Activated naive CD8-positive, alpha-beta T cell treated with anti-CD3 and anti-CD28 coated beads for 36 hours (primary cell): ENCODE results near the gene RARA. TPM values are rescaled to one million over a fixed set of nuclear protein-coding genes. Genes with fewer than 3 reads are reported as not detected.

Experiments used
- DNase-seq: peaks from one replicate; pipeline ENCODE4 v3.0.0; 2021
- H3K27ac Mint-ChIP-seq: one replicate; pipeline ENCODE4 v1.8.0; 2022; ENCODE audit warnings: mild to moderate bottlenecking, moderate library complexity, mixed read lengths
- H3K27me3 Mint-ChIP-seq: one replicate; pipeline ENCODE4 v1.8.0; 2022; ENCODE audit warnings: mild to moderate bottlenecking, mixed read lengths
- H3K36me3 Mint-ChIP-seq: one replicate; pipeline ENCODE4 v1.8.0; 2021; ENCODE audit warnings: mild to moderate bottlenecking, mixed read lengths
- H3K4me1 Mint-ChIP-seq: one replicate; pipeline ENCODE4 v1.8.0; 2021; ENCODE audit warnings: mixed read lengths
- H3K4me3 Mint-ChIP-seq: one replicate; pipeline ENCODE4 v1.8.0; 2022; ENCODE audit warnings: mild to moderate bottlenecking, moderate library complexity, mixed read lengths
- H3K9me3 Mint-ChIP-seq: one replicate; pipeline ENCODE4 v1.8.0; 2022; ENCODE audit warnings: mixed read lengths
- total RNA-seq, 2 experiments: library from RNA; stranded (reverse); gene quantifications; one replicate each; pipeline ENCODE4 v1.2.3, GENCODE V29; 2021

The RARA gene
- total RNA-seq, 2 experiments from 2014 or later = 31.2 to 33.3 TPM

DNA sequence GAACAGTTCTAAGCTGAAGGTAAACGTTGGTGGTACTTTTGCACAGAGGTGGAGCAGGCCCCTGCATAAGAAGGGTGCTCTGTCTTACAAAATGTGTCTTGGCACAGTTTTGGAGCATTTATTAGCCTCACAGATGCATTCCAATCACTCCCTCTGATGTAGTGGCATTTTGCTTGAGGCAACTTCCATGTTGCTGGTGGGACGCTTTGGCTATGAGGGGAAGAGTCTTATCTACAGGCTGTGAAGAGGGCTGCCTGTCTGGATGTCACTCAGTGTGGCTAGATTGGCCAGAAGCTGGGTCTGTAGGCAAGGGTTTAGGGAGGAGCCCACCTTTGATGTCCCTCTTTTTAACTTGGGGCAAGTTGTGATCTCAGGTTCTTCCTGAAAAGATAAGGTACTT is 2.6 kb upstream of the RARA start:
- Mint-ChIP-seq H3K4me3 (no peak overlapping the region), H3K27me3 (no peaks in the 10 kb centered on the region), H3K36me3 (peaks cover 28% of the 10 kb centered on the region), H3K9me3 (no peaks in the 10 kb centered on the region), H3K4me1 (peaks cover 48% of the 10 kb centered on the region), H3K27ac (peak overlapping the region; percentile 28)
- DNase-seq = no peak

DNA sequence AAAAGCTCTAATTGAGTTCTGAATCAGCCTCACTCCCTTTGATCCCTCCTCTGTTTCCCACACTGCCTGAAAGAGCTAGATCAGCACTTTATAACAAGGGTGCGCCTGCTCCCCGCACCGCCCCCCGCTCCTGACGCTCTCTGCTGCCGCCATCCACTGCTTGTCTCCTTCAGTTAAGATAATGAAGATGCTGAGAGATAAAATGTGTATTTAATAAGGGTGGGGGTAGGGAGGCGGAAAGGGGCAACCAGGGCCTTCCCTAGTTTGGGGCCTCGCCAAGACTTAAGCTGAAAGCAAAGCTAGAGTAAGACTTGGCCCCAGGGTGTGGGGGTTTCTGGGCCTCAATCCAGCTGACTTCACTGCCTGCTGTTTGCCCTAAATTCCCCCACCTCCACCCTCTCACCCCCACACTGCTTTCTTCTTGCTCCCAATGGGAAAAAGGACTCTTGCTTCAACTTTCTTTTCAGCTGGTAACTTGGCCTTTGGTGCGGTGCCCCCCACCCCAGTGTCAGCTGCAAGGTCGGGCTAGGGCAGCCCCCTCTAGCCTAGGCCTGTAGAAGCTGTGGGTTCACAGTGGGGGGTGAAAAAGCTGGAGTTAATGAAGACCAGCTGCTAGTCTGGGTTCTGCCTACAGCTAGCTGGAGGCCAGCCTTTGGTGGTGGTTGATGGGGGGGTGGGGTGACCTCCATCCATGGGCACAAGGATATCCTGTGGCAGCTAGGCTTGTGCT is 1.8 kb upstream of the RARA start:
- no peak for DNase-seq
- H3K4me1 Mint-ChIP-seq = peaks cover 54% of the 10 kb centered on the region
- H3K27me3 Mint-ChIP-seq = no peaks in the 10 kb centered on the region
- no peak overlapping the region for H3K4me3 Mint-ChIP-seq
- no peaks in the 10 kb centered on the region for H3K9me3 Mint-ChIP-seq
- H3K36me3 Mint-ChIP-seq = peaks cover 25% of the 10 kb centered on the region
- H3K27ac Mint-ChIP-seq = no peak overlapping the region

DNA sequence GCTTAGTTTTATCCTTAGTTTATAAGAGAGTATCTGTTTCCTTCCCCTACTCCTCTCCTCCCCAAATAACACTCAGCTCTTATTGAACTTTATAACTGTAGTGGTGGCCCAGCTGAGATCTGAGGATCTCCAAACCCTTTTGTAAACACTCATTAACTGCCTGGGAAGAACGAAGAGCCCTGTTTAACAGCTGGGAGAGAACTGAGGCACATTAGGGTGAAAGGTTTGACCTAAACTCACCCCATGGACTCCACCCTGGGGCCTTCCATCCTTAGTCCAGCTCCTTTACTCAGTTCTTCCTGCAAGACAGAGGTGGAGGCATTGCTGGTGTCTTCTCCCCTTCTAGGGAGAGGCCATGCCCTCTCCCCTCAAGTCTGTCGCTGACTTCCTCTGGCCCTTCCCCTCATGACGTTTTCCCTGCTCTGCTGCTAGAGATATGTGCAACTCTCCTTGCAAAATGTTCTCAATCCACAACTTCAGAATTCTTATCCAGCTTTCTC is 1.2 kb upstream of the RARA start:
- Mint-ChIP-seq H3K4me1 (peaks cover 54% of the 10 kb centered on the region), H3K27ac (no peak overlapping the region), H3K9me3 (no peaks in the 10 kb centered on the region), H3K4me3 (no peak overlapping the region), H3K27me3 (no peaks in the 10 kb centered on the region), H3K36me3 (peaks cover 22% of the 10 kb centered on the region)
- DNase-seq = no peak

DNA sequence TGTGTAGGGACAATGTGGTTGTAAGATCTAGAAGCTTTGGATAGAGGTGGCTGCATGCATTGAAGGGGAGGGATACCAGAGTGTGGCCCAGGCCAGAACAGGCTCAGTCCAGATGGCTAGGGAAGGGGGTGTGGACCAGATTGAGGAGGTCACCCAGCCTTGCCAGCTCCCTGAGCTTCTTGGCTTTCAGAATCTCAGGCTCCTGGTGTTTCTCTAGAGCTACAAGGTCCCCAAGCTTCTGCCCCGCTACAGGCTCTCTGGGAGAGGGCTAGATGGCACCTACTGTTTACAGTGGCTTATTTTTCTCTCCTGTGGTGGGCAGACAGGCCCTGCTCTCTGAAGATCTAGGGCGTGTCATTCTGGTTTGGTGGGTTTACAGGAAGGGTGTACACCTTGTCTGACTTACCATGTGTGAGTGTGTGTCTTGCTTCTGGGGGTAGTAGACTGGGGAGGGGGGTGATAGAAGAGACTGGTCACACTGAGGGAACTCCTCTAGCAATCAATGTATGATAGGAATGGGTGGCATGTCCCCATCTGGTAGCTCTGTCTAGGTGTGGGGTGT is 1.1 kb downstream of the RARA start:
- no peak overlapping the region for H3K27ac Mint-ChIP-seq
- no peak overlapping the region for H3K4me3 Mint-ChIP-seq
- no peaks in the 10 kb centered on the region for H3K27me3 Mint-ChIP-seq
- peaks cover 56% of the 10 kb centered on the region for H3K4me1 Mint-ChIP-seq
- peaks cover 4% of the 10 kb centered on the region for H3K36me3 Mint-ChIP-seq
- no peaks in the 10 kb centered on the region for H3K9me3 Mint-ChIP-seq
- DNase-seq = no peak

DNA sequence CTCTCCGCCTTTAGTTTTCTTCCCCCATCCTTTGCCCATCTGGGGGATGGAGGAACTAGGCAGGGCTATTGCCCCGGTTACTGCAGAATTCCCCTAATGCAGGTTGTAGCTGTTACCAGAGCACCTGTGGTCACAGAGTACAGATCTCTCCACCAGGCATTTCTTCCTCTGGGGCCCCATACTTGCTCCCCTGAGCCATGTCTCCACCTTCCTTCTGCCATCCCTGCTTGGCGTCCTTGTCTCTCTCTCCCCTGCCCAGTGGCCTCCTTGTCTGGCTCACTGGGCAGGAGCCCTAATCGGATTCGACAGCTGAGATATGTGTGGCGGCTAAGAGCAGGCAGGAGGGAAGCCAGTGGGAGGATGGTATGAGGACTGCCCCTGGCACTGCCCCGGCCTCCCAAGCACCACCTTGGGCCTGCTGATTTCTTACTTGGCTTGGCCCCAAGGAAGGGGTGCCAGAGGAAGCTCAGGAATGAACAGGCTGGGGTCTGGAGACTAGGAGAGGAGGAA is 2.0 kb downstream of the RARA start:
- no peak for DNase-seq
- Mint-ChIP-seq H3K9me3 (no peaks in the 10 kb centered on the region), H3K4me3 (no peak overlapping the region), H3K4me1 (peaks cover 59% of the 10 kb centered on the region), H3K27me3 (no peaks in the 10 kb centered on the region), H3K27ac (no peak overlapping the region), H3K36me3 (peaks cover 1% of the 10 kb centered on the region)

DNA sequence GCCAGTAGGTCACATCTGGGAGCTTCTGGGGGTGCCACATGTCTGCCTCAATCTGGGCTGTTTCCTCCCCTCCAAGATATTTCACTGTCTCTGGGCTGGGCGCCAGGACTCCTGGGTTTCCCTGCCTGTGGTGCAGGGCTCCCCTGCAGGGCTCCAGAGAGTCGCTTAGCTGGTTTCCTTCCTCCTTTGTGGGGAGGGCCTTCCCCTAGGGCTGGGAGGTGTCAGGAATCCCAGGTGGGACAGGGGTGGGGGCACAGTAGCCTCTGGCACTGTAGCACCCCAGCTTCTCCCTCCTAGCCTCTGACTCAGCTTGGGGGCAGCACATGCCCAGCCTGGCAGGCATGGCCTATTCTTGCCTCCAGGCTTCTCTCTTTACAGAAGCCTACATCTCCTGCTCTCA is 2.6 kb downstream of the RARA start:
- Mint-ChIP-seq H3K4me3 (no peak overlapping the region), H3K27ac (no peak overlapping the region), H3K4me1 (peaks cover 65% of the 10 kb centered on the region), H3K36me3 (peaks cover 1% of the 10 kb centered on the region), H3K9me3 (no peaks in the 10 kb centered on the region), H3K27me3 (no peaks in the 10 kb centered on the region)
- no peak for DNase-seq

DNA sequence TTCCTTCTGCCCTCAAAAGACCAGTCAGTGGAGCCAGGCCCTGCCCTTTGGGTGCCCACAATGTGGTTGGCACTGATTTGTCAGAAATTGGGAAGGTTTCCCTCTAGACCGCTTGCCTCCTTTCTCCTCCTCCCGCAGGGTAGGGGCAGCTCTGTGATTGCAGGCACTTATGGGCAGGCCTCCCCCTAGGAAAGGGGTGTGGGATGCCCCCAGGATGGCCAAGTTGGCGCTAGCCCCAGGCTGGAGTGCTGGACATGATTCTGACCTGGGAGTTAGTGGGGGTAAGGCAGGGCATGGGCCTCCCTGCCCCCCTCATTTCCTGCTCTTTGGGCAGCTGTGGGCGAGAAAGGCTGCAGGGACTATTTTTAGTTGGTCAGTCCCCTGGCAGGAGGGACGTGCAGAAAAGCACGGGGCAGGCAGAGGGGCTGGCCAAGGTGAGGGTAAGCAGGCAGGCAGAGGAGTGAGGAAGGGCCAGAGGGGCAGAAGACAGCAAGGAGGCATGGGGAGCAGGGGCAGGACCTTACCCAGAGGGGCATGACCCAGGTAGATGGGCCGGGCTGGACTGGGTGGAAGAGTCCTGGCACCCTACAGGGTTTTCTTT is 3.3 kb downstream of the RARA start:
- Mint-ChIP-seq H3K36me3 (peaks cover 1% of the 10 kb centered on the region), H3K4me1 (peaks cover 67% of the 10 kb centered on the region), H3K9me3 (no peaks in the 10 kb centered on the region), H3K4me3 (no peak overlapping the region), H3K27ac (no peak overlapping the region), H3K27me3 (no peaks in the 10 kb centered on the region)
- DNase-seq = no peak

DNA sequence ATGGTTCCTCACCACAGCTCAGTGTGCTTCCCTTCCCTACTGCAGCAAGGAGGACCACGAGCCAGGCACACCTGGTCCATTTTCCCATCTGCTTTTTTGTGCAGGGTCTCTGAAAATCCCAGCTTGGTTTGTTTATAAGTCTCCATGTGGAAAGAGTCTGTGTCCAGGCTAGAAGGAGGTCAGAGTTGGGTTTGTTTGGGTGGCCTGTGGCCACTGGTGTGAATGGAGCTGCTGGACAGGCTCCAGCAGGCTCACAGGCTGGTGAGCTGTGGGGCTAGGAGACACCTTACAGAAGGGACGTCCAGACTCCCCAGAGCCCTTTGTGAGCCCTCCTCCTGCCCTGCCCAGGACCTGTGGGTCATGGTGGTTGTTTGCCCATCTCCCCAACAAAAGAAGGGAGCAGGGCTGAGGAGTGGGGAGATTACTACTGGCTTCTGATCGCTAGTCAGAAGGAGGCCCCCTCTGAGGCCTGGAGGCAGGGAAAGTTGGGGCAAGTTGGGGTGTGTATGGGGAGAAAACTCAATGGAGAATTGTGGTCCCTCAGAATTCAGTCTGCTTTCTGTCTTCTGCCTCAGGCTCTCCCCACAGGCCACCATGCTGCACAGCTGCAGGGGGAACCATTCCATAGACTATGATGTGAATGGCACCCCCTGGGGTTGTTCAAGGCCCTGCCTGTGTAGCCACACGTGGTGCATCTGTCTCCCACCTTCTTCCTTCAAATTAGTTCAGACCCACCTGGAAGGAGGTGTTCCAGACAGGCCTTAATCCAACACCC is 4.1 kb downstream of the RARA start:
- Mint-ChIP-seq H3K9me3 (no peaks in the 10 kb centered on the region), H3K4me3 (no peak overlapping the region), H3K4me1 (peaks cover 73% of the 10 kb centered on the region), H3K36me3 (peaks cover 1% of the 10 kb centered on the region), H3K27ac (no peak overlapping the region), H3K27me3 (no peaks in the 10 kb centered on the region)
- no peak for DNase-seq

DNA sequence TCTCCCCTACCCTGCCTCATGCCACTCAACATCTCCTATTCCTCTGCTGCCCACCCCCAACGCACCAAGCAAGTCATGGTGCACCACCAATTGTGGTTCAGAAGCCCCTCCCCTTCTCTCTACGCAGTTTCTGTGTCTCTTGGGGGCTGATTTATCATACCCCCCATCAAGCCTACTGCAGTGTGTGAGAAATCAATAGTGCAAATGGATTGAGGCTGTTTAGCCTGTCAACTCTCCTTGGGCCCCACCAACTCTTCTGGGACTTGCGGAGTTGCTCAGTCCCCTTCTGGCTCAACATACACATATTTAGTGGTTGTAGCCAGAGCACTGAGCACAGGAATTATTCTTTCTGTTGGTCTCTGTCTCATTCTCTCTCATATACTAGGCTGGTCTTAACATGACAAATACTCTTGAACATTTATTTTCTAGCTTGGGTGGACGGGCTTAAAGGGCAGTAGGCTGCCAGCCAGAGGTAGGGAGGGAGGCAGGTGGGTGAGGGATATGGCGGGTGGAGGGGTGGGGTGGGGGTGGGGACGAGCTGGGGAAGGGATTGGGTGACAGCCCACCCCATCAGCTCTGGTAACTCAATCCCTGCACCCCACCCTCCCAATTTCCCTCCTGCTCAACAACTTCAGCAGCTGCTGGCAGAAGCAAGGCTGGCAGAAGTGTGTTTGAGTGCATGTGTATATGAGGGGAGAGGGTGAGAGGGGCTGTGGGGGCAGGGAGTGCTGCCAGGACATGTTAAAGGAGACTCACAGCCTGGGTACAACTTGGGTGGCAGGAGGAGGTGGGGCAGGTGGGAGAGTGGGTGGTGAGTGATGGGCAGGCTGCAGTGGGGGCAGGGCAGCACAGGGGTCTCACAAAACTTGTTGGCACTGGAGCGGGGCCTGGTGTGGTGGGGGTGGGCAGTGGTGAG is 4.9 kb downstream of the RARA start:
- Mint-ChIP-seq H3K36me3 (peaks cover 1% of the 10 kb centered on the region), H3K9me3 (no peaks in the 10 kb centered on the region), H3K4me3 (no peak overlapping the region), H3K27ac (no peak overlapping the region), H3K4me1 (peaks cover 74% of the 10 kb centered on the region), H3K27me3 (no peaks in the 10 kb centered on the region)
- no peak for DNase-seq

DNA sequence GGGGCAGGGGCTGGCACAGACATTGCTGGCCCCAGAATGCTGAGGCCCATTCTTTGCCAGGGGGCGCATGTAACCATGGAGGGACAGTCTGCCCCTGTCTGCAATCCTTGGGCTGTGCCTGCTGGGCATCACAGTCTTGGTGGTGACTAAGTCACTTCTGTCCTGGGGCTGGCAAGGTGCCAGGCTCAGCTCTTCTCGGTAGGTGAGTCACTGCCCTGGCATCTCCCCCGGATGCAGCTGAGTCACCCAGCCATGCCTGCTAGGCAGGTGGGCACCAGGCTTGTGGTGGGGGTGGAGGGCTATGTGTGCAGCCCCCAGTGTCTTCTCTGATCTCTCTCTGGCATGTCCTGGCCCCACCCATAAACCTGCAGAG is 5.6 kb downstream of the RARA start:
- Mint-ChIP-seq H3K27me3 (no peaks in the 10 kb centered on the region), H3K36me3 (no peaks in the 10 kb centered on the region), H3K4me3 (no peak overlapping the region), H3K9me3 (no peaks in the 10 kb centered on the region), H3K27ac (no peak overlapping the region), H3K4me1 (peaks cover 73% of the 10 kb centered on the region)
- DNase-seq = peak; percentile 85

DNA sequence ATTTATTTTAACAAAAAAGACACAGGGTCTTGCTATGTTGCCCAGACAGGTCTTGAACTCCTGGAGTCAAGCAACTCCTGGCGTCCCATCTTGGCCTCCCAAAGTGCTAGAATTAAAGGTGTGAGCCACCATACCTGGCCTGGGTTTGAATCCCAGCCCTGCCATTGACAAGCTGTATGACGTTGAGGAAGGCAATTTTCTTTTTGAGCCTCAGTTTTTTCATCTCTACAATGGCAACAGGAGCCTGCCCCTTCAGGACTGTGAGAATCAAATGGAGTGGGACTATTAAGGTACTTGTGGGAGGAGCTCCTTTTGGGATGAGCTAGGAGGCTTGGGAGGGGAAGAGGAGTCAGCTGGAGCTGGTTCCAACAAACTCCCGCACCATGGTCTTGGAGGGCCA is 6.2 kb downstream of the RARA start:
- H3K4me3 Mint-ChIP-seq = no peak overlapping the region
- no peaks in the 10 kb centered on the region for H3K27me3 Mint-ChIP-seq
- no peak for DNase-seq
- H3K27ac Mint-ChIP-seq = no peak overlapping the region
- peaks cover 72% of the 10 kb centered on the region for H3K4me1 Mint-ChIP-seq
- H3K36me3 Mint-ChIP-seq = peaks cover 5% of the 10 kb centered on the region
- no peaks in the 10 kb centered on the region for H3K9me3 Mint-ChIP-seq

DNA sequence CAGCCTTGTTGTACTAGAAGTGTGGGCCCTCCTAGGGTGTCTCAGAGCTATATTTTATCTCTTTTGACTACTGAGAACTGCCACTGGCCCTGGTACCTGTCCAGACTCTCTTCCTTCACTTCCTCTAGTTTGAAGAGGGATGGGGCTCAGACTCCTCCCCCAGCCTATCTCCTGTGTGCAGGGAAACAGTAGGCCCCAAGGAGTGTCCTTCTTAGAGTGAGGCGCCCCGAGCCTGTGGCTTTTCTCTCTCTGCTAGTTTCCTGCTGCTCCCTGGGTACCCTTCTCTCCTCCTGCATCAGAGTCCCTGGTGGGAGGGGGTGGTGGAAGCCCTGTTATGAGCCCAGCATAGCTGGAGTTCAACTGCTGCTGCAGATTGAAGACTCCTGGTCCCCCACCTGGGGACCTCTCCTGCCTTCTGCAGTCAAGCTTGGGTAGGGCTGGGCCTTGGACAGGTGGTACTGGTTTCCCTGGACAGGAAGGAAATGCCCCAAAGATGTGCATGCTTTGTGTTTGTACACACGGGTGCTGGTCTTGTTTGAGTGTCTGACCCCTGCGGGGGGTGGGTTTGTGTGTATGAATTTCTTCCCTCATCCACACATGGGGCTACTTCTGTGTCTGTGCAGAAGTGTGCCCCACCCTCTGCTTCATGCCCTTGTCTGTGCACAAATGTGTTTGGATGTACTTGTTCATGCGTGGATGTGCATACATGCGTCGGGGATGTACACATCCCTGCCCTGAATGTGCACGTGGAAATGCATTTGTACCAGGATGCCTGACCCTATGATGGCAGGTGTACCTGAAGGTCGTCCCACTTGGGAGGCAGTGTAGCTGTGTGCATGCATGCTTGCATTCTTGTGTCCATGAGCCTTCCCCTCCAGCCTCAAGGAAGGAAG is 6.9 kb downstream of the RARA start:
- H3K9me3 Mint-ChIP-seq = no peaks in the 10 kb centered on the region
- H3K27me3 Mint-ChIP-seq = no peaks in the 10 kb centered on the region
- H3K27ac Mint-ChIP-seq = no peak overlapping the region
- H3K4me1 Mint-ChIP-seq = peaks cover 72% of the 10 kb centered on the region
- H3K36me3 Mint-ChIP-seq = peaks cover 5% of the 10 kb centered on the region
- H3K4me3 Mint-ChIP-seq = no peak overlapping the region
- no peak for DNase-seq

DNA sequence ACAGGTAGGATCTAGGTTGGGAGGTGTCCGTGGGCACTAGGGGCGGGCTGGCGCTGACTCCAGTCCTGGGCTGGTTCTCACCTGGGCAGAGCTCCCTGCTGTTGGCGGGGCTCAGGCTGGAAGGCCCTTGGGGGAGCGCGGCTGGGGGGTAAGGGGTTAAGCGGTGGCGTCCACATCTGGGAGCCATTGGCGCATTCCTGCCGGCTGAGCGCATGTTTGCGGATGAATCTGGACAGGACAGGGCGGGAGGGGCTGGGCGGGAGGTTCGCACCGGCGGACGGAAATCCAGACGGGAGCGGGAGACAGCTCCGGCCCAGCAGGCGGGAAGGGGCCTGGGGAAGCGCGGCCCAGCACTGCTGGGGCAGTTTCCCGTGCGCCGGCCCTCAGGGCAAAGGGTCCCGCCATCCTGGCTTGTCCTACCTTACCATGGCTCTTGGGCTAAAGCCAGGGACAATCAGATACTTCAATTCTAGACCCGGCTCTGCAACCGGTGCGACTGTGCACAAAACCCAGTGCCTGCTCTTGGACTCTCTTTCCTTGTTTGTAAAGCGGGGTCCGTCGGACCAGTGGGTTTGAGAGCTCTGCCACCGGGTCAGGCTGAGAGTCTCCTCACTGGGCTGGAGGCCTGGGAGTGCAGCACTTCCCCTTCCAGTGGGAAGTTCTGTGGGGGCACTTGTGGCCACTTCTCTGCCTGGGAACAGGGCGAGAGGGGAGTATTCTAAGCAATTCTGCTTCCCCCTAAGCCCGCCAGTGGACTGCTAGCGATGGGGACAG is 7.8 kb downstream of the RARA start:
- Mint-ChIP-seq H3K4me3 (no peak overlapping the region), H3K36me3 (peaks cover 5% of the 10 kb centered on the region), H3K4me1 (peaks cover 73% of the 10 kb centered on the region), H3K27me3 (no peaks in the 10 kb centered on the region), H3K9me3 (no peaks in the 10 kb centered on the region), H3K27ac (no peak overlapping the region)
- DNase-seq = no peak
